ENCODE measurements around the gene THRA.

THRA gene

GRCh38 chr17:40097087-40097486, 34.3 kb downstream of the THRA start:
- H3K4me3 ChIP-seq (ENCODE audit: low read length), result no peak overlapping the region
- no peak for TF ChIP-seq CTCF (IDR thresholded peaks at IDR 0.05; ENCODE audit: insufficient read depth, low read depth, low read length, missing control alignments)
- no peak for DNase-seq (ENCODE audit: low read depth)

GRCh38 chr17:40097931-40098845, 35.4 kb downstream of the THRA start:
- peak; percentile 92 for DNase-seq (ENCODE audit: low read depth)
- peak overlapping the region; percentile 30 for H3K4me3 ChIP-seq (ENCODE audit: low read length)
- TF ChIP-seq CTCF (IDR thresholded peaks at IDR 0.05; ENCODE audit: insufficient read depth, low read depth, low read length, missing control alignments), result no peak

GRCh38 chr17:40098846-40099618, 36.3 kb downstream of the THRA start:
- TF ChIP-seq CTCF (IDR thresholded peaks at IDR 0.05; ENCODE audit: insufficient read depth, low read depth, low read length, missing control alignments), result no peak

GRCh38 chr17:40099619-40100418, 37.1 kb downstream of the THRA start:
- DNase-seq (ENCODE audit: low read depth), result peak; percentile 20
- peak overlapping the region; percentile 95 for H3K4me3 ChIP-seq (ENCODE audit: low read length)
- no peak for TF ChIP-seq CTCF (IDR thresholded peaks at IDR 0.05; ENCODE audit: insufficient read depth, low read depth, low read length, missing control alignments)

More at GRCh38 chr17:40098846-40099618, 36.3 kb downstream of the THRA start:
- peak overlapping the region; percentile 95 for H3K4me3 ChIP-seq (ENCODE audit: low read length)
- peak; percentile 100 for DNase-seq (ENCODE audit: low read depth)

- no peak for DNase-seq (ENCODE audit: low read depth)
- TF ChIP-seq CTCF (IDR thresholded peaks at IDR 0.05; ENCODE audit: insufficient read depth, low read depth, low read length, missing control alignments), result no peak
- peak within 1 kb of the TSS; percentile 95 for H3K4me3 ChIP-seq (ENCODE audit: low read length)
These were observed 37.6 kb downstream of the THRA start, which contains the start of gene NR1D1 for GRCh38 chr17:40100419-40100668. Gene NR1D1, minus strand, starts transcription at chr17:40100589. Its CDS starts 495 bp downstream, at chr17:40100094.

GRCh38 chr17:40100669-40101366, 38.1 kb downstream of the THRA start:
- DNase-seq (ENCODE audit: low read depth), result peak; percentile 99
- H3K4me3 ChIP-seq (ENCODE audit: low read length), result peak overlapping the region; percentile 95
- no peak for TF ChIP-seq CTCF (IDR thresholded peaks at IDR 0.05; ENCODE audit: insufficient read depth, low read depth, low read length, missing control alignments)
